Stimulated activated CD8-positive, alpha-beta memory T cell treated with anti-CD3 and anti-CD28 coated beads, Interleukin-4, amount 100 ng/mL, for 1 hour (primary cell): ENCODE results near the gene IFNA7.
"Not testable (repeated sequence)": the region's sequence is repeated elsewhere in the genome, so short reads cannot be mapped to it uniquely, and the experiment has no call there.

Experiments
- DNase-seq, 2 donors: peaks; one replicate each; pipeline ENCODE4 v3.0.0-alpha.2; 2020; ENCODE audit warnings: low read depth in 2 of 2, low spot score in 1 of 2

IFNA7 gene

DNA sequence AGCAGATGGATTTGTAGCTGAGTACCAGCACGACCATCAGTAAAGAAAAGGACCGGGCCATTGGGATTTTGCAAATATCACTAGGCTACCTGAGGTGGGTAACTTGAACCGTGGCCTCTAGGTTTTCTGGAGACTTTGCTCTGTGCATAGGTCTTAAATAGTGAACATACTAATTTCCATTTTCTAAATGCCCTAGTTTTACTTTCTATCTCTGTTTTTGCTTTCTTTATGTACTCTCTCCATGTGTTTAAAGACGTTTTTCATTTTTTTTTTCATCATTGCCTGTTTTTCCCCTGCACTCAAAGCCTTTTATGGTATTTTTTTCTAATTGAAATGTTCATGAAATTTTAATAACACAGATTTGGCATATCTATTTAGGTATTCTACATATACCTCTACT, at the start of gene IFNA7:
TSS of gene IFNA7 (minus strand) at position 101 of the 400 bp plus-strand sequence. CDS start at position 61, 40 bp downstream.
- DNase-seq, result not testable (repeated sequence)

DNA sequence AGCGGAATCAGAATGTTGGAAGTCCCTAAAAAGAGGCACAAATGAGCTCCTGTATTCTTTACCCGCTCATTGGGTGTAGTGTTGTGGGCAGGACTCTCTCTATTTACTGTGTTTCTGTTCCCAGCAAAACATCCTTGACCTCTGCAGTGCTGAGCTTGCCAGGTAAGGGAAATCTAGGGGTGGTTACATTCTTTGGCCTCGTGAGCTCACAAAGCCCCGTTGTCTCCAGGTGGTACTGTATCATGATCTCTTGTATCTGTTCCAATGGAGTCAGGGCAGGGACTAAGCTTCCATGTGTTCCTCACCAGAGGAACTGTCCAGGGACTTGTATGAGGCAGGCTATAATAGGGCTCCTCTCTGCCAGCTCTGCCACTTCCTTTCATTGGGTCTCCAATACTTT, 49.6 kb upstream of the IFNA7 start:
- no peak for DNase-seq

GRCh38 chr9:21251190-21251589, 49.2 kb upstream of the IFNA7 start:
- no peak for DNase-seq

DNA sequence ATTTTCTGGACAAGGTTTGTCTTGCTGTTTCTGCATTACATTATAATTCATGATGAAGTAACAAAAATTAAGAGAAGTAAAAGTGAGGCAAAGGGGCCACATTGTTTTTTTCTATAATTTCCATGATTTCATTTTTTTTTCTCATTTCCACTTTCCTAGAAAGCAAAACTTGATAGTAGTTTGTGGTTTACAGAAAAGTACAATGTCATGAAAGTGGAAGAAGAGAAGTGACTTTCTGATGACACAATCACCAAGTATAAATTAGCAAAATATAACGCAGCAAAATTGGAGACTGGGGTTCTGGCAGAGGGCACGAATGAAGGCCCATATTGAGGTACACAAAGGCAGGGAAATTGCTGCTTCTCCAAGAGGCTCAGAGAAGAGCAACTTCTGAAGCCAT, 42.8 kb upstream of the IFNA7 start:
- DNase-seq, result no peak

DNA sequence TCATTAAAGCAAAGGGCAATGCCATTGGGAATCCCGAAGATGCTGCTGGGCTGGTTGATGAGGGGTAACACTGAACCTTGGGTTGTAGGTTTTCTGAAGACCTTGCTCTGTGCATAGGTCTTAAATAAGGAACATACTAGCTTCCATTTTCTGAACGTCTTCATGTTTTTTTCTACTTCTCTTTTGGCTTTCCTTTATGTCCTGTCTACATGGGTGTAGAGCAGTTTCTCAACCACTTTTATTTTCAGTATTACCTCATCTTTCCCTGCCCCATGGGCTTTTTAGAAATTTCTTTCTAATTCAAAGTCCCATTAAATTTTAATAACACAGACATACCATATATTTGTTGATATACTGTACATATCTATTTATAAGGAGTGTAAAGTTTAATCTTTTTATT, 37.9 kb upstream of the IFNA7 start, which contains the start of gene IFNA14:
TSS of gene IFNA14 (minus strand) at position 95 of the 400 bp plus-strand sequence. CDS start at position 25, 70 bp downstream.
- no peak for DNase-seq

DNA sequence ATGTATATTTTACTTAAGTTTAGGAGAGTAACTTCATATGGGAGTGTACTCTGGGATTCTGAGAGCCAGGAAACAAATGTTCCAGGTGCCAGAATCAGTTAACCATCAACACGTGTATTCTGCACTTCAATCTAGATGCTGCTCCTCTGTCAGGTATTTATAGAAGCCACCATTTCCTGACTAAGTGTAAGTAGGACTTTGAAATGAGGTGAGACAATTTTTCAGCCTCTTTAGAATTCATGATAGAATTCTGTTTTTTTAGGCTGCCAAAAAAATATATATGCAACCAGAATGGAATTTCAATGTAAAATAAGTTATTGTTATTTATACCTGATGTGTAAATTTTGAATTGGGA, 34.3 kb upstream of the IFNA7 start:
- not testable (repeated sequence) for DNase-seq

DNA sequence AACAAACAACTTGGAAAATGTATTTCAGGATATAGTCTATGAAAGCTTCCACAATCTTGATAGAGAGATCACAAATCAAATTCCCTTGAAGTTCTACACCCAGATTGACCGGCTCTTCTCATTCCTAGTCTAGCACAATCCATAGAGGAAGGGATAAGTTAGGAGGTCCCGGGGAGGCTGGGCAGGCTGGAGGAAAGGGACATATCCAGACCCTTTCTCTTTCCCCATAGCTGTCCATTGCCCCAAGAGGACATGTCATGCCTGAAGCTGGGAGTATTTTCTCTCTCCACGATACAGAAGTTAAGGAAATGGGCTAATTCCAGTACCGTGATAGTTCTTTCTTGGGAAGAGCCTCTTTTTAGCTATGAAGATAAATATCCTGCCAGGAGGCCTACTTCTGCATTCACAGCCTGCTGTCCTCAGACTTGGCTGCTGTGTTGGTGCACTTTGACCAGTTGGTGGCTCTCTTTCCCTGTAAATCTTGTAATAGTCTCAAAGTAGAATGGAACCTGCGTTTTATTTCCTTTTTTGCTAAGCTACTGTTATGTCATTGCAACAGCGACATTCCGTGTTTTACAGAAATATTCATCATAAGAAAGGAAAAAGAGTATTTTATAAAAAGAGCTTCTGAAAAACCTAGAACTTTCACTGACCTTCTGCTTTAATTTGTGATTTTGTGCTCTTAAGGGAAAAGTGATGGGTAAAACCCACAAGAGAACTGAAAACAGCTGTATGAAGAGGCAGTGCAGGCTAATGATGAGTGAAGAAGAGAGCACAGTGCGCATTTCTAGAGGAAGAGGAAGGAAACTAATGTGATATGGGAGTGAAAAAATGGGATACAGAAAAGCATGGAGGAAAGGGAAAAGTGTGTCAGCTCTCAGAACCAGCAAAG, 33.7 kb upstream of the IFNA7 start:
- DNase-seq, result not testable (repeated sequence)

DNA sequence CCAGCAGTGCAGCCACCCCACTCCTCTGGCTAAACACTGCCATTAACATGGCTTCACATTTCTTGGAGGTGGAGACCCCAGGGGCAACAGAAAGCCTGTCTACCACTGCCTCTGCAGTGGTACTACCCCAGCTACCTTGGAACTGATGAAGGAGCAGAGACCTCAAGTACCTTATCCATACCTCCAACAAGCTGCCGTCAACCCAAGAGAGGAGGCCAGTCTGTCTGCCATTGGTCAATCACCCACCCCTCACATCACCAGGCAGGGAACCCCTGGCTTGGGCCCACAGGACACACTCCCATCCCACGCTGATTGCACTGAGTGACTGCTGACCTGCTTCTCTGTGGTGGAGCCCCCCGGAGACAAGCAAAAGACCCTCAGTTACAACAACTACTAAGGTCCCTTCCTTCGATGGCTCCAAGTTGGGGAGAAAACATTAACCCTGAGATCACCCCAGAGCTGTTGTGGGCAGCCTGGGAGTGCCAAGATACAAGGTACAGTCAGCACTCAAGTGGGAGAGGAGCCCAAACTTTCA, 32.2 kb upstream of the IFNA7 start:
- DNase-seq, result no peak

DNA sequence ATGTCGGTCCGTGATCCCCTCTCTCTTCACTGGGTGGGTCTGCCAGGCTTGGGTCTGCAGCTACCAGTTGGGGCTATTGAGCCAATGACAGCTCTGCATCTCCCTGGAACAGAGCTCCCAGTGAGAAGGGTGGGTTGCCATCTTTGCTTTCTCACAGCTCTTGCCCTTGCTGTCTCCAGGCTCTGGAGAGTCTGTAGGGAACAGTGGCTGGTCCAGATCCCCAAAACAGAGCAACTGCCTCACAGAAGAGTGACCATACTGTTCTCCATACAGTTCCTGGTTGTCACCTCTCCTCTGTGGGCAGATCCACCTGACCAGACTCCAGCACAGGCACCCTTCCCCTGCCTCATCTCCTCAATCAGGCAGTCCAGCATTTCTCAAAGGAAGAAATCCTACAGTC, 31.3 kb upstream of the IFNA7 start:
- DNase-seq, result no peak

DNA sequence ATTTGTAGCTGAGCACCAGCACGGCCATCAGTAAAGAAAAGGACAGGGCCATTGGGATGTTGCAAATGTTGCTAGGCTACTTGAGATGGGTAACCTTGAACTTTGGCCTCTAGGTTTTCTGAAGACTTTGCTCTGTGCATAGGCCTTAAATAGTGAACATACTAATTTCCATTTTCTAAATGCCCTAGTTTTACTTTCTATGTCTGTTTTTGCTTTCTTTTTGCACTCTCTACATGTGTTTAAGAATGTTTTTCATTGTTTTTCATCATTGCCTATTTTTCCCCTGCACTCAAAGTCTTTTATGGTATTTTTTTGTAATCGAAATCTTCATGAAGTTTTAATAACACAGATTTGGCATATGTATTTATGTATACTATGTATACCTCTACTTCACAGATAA, 26.1 kb upstream of the IFNA7 start, which contains the start of gene IFNA17:
TSS of gene IFNA17 (minus strand) at position 101 of the 400 bp plus-strand sequence. CDS start at position 52, 49 bp downstream.
- DNase-seq, result no peak

GRCh38 chr9:21217211-21217610, 15.2 kb upstream of the IFNA7 start, which contains the start of gene IFNA16:
Gene IFNA16, minus strand, starts transcription at chr9:21217311. Its CDS starts 6 bp downstream, at chr9:21217305.
- DNase-seq, result not testable (repeated sequence)

DNA sequence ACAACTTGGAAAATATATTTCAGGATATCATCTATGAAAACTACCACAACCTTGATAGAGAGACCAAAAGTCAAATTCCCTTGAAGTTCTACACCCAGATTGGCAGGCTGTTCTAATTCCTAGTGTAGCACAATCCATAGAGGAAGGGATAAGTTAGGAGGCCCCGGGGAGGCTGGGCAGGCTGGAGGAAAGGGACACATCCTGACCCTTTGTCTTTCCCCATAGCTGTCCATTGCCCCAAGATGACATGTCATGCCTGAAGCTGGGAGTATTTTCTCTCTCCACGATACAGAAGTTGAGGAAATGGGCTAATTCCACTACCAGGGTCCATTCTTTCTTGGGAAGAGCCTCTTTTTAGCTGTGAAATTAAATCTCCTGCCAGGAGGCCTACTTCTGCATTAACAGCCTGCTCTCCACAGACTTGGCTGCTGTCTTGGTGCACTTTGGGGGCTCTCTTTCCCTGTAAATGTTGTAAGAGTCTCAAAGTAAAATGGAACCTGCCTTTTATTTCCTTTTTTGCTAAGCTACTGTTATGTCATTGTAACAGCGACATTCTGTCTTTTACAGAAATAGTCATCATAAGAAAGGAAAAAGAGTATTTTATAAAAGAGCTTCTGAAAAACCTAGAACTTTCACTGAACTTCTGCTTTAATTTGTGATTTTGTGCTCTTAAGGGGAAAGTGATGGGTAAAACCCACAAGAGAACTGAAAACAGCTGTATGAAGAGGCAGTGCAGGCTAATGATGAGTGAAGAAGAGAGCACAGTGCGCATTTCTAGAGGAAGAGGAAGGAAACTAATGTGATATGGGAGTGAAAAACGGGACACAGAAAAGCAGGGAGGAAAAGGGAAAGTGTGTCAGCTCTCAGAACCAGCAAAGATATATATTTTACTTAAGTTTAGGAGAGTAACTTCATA, 11.7 kb upstream of the IFNA7 start:
- not testable (repeated sequence) for DNase-seq

DNA sequence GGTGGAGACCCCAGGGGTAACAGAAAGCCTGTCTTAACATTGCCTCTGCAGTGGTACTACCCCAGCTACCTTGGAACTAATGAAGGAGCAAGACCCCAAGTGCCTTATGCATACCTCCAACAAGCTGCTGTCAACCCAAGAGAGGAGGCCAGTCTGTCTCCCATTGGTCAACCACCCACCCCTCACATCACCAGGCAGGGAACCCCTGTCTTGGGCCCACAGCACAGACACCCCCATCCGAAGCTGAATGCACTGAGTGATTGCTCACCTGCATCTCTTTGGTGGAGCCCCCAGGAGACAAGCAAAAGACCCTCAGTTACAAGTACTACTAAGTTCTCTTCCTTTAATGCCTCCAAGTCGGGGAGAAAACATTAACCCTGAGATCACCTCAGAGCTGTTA, 10.2 kb upstream of the IFNA7 start:
- DNase-seq, result not testable (repeated sequence)

DNA sequence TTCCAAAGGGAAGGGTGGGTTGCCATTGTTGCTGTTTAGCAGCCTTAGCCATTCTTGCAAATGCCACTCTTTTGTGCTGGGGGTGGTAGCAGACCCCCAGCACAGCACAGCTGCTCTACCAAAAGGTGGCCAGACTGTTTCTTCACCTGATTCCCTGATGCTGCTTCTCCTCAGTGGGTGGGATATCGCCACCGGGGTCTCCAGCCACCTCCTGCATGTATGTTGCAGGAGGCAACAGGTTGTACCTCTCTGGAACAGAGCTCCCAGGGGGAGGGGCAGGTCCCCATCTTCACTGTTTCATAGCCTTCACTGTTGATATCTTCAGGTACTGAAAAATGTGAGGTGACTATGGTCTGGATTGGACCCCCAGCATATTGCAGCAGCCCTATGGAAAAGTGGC, 8.8 kb upstream of the IFNA7 start:
- DNase-seq, result not testable (repeated sequence)

DNA sequence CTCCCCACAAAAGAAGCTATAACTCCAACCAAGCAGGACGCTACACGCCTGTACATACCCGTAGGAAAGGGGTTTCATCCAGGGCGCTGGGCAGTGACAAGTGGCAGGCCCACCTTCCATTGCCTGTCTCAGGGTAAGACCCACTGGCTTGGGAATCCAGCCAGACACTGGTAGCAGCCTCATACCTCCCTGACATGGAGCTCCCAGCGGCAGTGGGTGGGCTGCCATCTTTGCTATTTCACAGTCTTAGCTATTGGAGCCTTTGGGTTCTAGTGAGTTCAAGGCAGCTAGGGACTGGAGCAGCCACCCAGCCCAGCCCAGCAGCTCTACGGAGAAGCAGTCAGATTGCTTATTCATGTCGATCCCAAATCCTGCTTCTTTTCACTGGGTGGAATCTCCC, 8.3 kb upstream of the IFNA7 start:
- no peak for DNase-seq

GRCh38 chr9:21207043-21207442, 5.0 kb upstream of the IFNA7 start, which contains the start of gene IFNA10:
Gene IFNA10, minus strand, starts transcription at chr9:21207143. Its CDS starts 46 bp downstream, at chr9:21207097.
- DNase-seq, result not testable (repeated sequence)

- no peak for DNase-seq
Observed at GRCh38 chr9:21205204-21205603, 3.2 kb upstream of the IFNA7 start.

- DNase-seq, result not testable (repeated sequence)
Observed at GRCh38 chr9:21194867-21195776, 6.9 kb downstream of the IFNA7 start.

DNA sequence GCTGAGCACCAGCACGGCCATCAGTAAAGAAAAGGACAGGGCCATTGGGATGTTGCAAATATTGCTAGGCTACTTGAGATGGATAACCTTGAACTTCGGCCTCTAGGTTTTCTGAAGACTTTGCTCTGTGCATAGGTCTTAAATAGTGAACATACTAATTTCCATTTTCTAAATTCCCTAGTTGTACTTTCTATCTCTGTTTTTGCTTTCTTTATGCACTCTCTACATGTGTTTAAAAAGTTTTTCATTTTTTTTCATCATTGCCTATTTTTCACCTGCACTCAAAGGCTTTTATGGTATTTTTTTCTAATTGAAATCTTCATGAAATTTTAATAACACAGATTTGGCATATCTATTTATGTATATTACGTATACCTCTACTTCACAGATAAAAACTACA, 14.5 kb downstream of the IFNA7 start, which contains the start of gene IFNA4:
TSS of gene IFNA4 (minus strand) at position 101 of the 400 bp plus-strand sequence. CDS start at position 45, 56 bp downstream.
- not testable (repeated sequence) for DNase-seq
